ENCODE measurements around the gene VWF.
"Not testable (repeated sequence)": the region's sequence is repeated elsewhere in the genome, so short reads cannot be mapped to it uniquely, and the experiment has no call there.

Gene VWF

GRCh38 chr12:6041891-6042290 is 82.6 kb downstream of the VWF start:
- no peak for DNase-seq (ENCODE audit: low read depth in 2 of 3, low spot score in 2 of 3)

- no peak for DNase-seq (ENCODE audit: low read depth in 2 of 3, low spot score in 2 of 3)
These were observed 83.7 kb downstream of the VWF start for GRCh38 chr12:6040815-6041214.

- DNase-seq (ENCODE audit: low read depth in 2 of 3, low spot score in 2 of 3), result no peak
These were observed 84.4 kb downstream of the VWF start for GRCh38 chr12:6039894-6040601.

- DNase-seq (ENCODE audit: low read depth in 2 of 3, low spot score in 2 of 3), result no peak
These were observed 86.3 kb downstream of the VWF start for GRCh38 chr12:6038160-6038559.

GRCh38 chr12:6037459-6037858 is 87.0 kb downstream of the VWF start:
- DNase-seq (ENCODE audit: low read depth in 2 of 3, low spot score in 2 of 3), result no peak

- DNase-seq (ENCODE audit: low read depth in 2 of 3, low spot score in 2 of 3), result no peak
These were observed 88.0 kb downstream of the VWF start for GRCh38 chr12:6036509-6036908.

GRCh38 chr12:6034596-6034995 is 89.9 kb downstream of the VWF start:
- no peak for DNase-seq (ENCODE audit: low read depth in 2 of 3, low spot score in 2 of 3)

GRCh38 chr12:6033546-6033945 is 90.9 kb downstream of the VWF start:
- DNase-seq (ENCODE audit: low read depth in 2 of 3, low spot score in 2 of 3), result no peak

GRCh38 chr12:6032726-6033125 is 91.7 kb downstream of the VWF start:
- no peak for DNase-seq (ENCODE audit: low read depth in 2 of 3, low spot score in 2 of 3)

GRCh38 chr12:6031001-6031400 is 93.5 kb downstream of the VWF start:
- DNase-seq (ENCODE audit: low read depth in 2 of 3, low spot score in 2 of 3), result no peak

GRCh38 chr12:6030081-6030480 is 94.4 kb downstream of the VWF start:
- DNase-seq (ENCODE audit: low read depth in 2 of 3, low spot score in 2 of 3), result no peak

GRCh38 chr12:6029401-6029800 is 95.1 kb downstream of the VWF start:
- no peak for DNase-seq (ENCODE audit: low read depth in 2 of 3, low spot score in 2 of 3)

GRCh38 chr12:6026998-6027397 is 97.5 kb downstream of the VWF start:
- DNase-seq (ENCODE audit: low read depth in 2 of 3, low spot score in 2 of 3), result no peak

GRCh38 chr12:6025703-6026298 is 98.7 kb downstream of the VWF start:
- DNase-seq (ENCODE audit: low read depth in 2 of 3, low spot score in 2 of 3), result not testable (repeated sequence)

- DNase-seq (ENCODE audit: low read depth in 2 of 3, low spot score in 2 of 3), result not testable (repeated sequence)
These were observed 100.4 kb downstream of the VWF start for GRCh38 chr12:6024066-6024465.

GRCh38 chr12:6020930-6021329 is 103.5 kb downstream of the VWF start:
- no peak for DNase-seq (ENCODE audit: low read depth in 2 of 3, low spot score in 2 of 3)

GRCh38 chr12:6020511-6020910 is 104.0 kb downstream of the VWF start:
- DNase-seq (ENCODE audit: low read depth in 2 of 3, low spot score in 2 of 3), result not testable (repeated sequence)

- not testable (repeated sequence) for DNase-seq (ENCODE audit: low read depth in 2 of 3, low spot score in 2 of 3)
These were observed 105.2 kb downstream of the VWF start for GRCh38 chr12:6019256-6019655.

- no peak for DNase-seq (ENCODE audit: low read depth in 2 of 3, low spot score in 2 of 3)
These were observed 106.2 kb downstream of the VWF start for GRCh38 chr12:6018265-6018664.

- no peak for DNase-seq (ENCODE audit: low read depth in 2 of 3, low spot score in 2 of 3)
These were observed 107.7 kb downstream of the VWF start for GRCh38 chr12:6016756-6017155.

- DNase-seq (ENCODE audit: low read depth in 2 of 3, low spot score in 2 of 3), result not testable (repeated sequence)
These were observed 108.5 kb downstream of the VWF start for GRCh38 chr12:6016004-6016403.

GRCh38 chr12:6015271-6015670 is 109.2 kb downstream of the VWF start:
- not testable (repeated sequence) for DNase-seq (ENCODE audit: low read depth in 2 of 3, low spot score in 2 of 3)
